ENCODE results near the gene UBE2I.

- TF ChIP-seq POLR2A (IDR thresholded peaks at IDR 0.05) (no peak), CTCF (IDR thresholded peaks at IDR 0.05) (no peak), POLR2AphosphoS5 (IDR thresholded peaks at IDR 0.05) (peak; percentile 78 to 81 (median 79))
These were observed at the start of gene UBE2I for GRCh38 chr16:1308977-1309885.
